ENCODE results near the gene TNFRSF4.
"Not testable (repeated sequence)": the region's sequence is repeated elsewhere in the genome, so short reads cannot be mapped to it uniquely, and the experiment has no call there.

TNFRSF4 gene

GRCh38 chr1:1182491-1183220 is 31.3 kb downstream of the TNFRSF4 start:
- DNase-seq (ENCODE audit: low spot score) = no peak

- no peak for DNase-seq (ENCODE audit: low spot score)
These were observed 32.0 kb downstream of the TNFRSF4 start for GRCh38 chr1:1181938-1182410.

GRCh38 chr1:1181129-1181937 is 32.6 kb downstream of the TNFRSF4 start:
- DNase-seq (ENCODE audit: low spot score) = no peak

- DNase-seq (ENCODE audit: low spot score) = no peak
These were observed 33.7 kb downstream of the TNFRSF4 start for GRCh38 chr1:1179983-1180861.

- no peak for DNase-seq (ENCODE audit: low spot score)
These were observed 34.5 kb downstream of the TNFRSF4 start for GRCh38 chr1:1179346-1179982.

GRCh38 chr1:1178794-1179331 is 35.1 kb downstream of the TNFRSF4 start:
- DNase-seq (ENCODE audit: low spot score) = no peak

- no peak for DNase-seq (ENCODE audit: low spot score)
These were observed 36.3 kb downstream of the TNFRSF4 start for GRCh38 chr1:1177452-1178206.

GRCh38 chr1:1176931-1177330 is 37.0 kb downstream of the TNFRSF4 start:
- DNase-seq (ENCODE audit: low spot score) = no peak

GRCh38 chr1:1176063-1176761 is 37.7 kb downstream of the TNFRSF4 start:
- not testable (repeated sequence) for DNase-seq (ENCODE audit: low spot score)

- DNase-seq (ENCODE audit: low spot score) = no peak
These were observed 38.5 kb downstream of the TNFRSF4 start for GRCh38 chr1:1175221-1176062.

GRCh38 chr1:1173793-1174415 is 40.0 kb downstream of the TNFRSF4 start, which contains the start of gene TTLL10:
Gene TTLL10 (plus strand): TSS chr1:1173880. CDS start chr1:1179216, 5,336 bp downstream.
- no peak for DNase-seq (ENCODE audit: low spot score)

- DNase-seq (ENCODE audit: low spot score) = no peak
These were observed 40.7 kb downstream of the TNFRSF4 start for GRCh38 chr1:1173061-1173792.

- DNase-seq (ENCODE audit: low spot score) = no peak
These were observed 42.2 kb downstream of the TNFRSF4 start for GRCh38 chr1:1171546-1172340.

GRCh38 chr1:1171161-1171545 is 42.8 kb downstream of the TNFRSF4 start:
- no peak for DNase-seq (ENCODE audit: low spot score)

GRCh38 chr1:1170215-1171091 is 43.5 kb downstream of the TNFRSF4 start:
- DNase-seq (ENCODE audit: low spot score) = no peak
